Measurements from ENCODE around the gene CLMN.

Gene CLMN

DNA sequence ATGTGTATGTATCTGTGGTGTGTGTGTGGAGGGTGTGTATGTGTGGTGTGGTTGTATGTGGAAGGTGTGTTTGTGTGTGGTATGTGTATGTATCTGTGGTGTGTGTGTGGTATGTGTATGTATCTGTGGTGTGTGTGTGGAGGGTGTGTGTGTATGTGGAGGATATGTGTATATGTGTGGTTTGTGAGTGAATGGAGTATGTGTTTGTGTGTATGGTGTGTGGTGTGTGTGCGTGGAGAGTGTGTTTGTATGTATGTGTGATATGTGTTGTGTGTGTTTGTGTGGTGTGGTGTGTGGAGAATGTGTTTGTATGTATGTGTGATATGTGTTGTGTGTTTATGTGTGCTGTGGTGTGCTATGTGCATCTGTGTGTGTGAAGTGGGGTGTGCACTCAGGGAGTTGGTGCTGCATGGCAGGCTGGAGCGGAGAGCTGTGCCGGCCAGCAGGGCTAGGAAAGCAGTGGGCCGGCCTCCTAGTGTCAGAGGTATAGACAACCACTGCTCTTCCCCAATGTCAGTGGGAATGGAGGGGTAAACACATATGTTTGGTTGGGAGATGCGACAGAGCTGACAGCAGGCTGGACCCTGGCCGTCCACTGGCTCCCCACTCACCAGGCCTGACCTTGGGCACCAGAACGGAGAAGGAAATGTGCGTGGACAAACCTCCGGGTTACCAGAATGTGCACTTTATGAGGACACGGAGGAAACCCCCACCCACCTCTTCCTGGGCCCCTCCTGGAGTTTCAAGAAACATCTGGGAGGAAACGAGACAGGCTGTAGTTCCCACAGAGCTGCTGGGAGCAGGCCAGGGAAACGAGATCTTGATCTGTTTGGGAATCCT lies 60.7 kb downstream of the CLMN start:
- no peak for DNase-seq

DNA sequence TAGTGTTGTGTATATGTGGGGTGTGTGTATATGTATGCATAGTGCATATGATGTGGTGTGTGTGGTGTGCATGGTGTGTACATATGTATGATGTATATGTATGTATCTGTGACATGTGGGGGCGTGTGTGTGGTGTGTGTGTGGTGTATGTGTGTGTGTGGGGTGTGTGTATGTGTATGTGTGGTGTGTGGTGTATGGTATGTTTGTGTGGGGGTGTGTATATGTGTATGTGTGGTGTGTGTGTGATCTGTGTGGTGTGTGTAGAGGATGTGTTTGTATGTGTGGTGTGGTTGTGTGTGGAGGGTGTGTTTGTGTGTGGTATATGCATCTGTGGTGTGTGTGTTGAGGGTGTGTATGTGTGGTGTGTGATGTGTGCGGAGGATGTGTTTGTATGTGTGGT lies 61.6 kb downstream of the CLMN start:
- no peak for DNase-seq

DNA sequence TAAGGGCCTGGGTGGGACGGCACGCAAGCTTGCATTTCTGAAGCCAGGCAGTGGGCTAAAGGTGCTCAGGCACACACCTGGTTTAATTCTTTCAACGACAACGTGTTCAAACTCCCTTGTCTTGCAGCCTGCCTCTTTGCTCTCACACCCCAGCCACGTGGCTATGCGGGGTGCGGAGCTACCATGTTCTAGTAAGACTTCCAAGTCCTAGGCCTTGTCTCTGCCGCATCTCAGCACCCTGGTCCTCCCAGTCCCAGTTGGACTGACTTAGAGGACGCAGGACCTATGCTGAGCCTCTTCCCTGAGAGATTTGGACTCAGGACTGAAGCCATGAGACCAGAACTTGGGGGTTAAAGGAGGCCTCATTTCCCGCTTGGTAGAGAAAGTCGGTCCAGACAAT lies 62.2 kb downstream of the CLMN start:
- no peak for DNase-seq

DNA sequence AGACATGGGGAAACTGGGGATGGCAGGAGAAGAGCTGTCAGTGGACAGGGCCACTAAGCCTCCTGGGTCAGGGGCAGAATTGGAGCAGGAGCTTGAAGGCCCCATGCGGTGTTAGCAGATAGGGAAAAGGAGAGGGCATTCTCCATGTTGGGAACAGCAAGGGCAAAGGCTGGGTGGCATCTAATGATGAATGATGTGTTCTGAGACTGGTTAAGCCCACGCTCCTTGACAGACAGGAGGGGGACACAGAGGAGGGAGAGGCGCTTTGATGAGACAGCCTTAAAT lies 63.0 kb downstream of the CLMN start:
- DNase-seq: no peak

DNA sequence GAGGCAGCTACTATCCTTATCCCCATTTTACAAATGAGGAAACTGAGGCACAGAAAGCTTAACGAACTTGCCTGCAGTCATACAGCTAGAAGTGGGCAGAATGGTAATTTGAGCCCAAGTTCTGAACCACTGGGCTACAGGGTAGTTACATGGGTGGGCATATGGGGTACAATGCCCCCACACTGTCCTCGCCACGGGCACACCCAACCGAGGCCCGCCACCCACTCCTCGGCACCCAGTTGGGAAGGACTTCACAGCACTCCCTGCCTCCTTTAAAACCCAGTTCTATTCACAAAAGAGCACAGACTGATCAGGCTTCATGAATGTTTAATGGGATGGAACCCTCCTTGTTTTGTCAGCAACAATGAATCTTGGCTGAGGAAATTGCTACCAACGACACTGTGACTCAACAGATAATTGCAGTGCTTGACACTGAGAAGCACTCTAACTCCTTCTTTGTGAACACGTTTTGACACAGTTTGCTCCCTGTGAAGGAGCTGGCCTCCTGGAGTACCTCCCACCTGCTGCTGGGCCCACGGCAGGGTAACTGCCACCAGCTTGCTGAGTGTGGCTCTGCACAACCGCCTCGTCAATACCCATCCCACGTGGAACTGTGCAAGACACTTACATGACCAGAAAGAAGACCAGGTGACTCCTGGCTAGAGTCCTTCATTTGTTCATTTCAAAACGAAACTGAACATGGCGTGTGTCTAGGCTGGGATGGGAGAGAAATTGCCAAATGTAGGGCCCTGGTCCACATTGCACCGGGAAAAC lies 63.5 kb downstream of the CLMN start:
- no peak for DNase-seq

DNA sequence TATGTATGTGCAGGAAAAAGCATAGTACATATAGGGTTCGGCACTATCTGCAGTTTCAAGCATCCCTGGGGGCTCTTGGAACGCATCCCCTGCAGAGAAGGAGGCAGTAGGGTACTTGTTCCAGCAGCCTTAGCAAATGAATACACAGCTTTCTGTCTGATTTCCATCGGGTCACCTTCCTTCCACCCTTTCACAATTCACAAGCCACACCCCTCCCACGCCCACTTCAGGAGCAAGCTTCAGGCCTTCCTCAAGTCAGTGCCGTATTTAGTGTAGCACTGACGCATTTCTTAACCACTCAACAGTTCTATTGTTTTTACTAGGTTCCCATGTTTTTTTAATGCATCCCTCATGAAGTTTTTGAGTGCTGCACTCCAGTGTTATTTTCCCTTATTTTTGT lies 64.2 kb downstream of the CLMN start:
- DNase-seq: peak; percentile 90

DNA sequence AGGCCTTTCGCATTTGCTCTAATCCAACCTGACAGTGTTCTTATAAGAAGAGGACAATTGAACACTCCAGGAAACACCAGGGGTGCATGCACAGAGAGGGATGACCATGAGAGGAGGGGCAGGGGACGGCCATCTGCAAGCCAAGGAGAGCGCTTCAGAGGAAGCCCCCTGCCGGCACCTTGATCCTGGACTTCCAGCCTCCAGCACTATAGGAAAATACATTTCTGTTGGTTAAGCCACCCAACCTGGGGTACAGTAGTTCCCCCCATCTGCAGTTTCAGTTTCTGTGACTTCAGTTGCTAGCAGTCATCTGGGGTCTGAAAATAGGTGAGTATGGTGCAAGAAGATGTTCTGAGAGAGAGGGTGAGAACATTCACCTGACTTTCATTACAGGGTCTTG lies 64.7 kb downstream of the CLMN start:
- DNase-seq: no peak

DNA sequence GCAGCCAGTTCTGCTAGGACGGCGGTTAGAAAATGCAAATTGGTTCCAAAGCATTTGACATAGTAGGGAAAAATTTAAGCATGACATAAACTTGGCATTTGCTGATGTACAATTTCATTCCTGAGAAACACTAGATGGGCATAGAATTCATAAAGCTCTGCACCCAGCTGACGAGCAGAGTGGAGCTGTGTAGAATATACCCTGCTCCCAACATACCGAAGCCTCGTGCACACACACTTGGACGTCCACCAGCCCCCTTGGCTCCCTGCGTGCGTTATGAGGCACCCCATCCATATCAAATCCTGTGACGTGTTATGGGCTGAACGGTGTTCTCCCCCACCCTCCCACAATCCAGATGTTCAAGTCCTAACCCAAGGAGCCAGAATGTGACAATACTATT lies 65.4 kb downstream of the CLMN start:
- DNase-seq: no peak

DNA sequence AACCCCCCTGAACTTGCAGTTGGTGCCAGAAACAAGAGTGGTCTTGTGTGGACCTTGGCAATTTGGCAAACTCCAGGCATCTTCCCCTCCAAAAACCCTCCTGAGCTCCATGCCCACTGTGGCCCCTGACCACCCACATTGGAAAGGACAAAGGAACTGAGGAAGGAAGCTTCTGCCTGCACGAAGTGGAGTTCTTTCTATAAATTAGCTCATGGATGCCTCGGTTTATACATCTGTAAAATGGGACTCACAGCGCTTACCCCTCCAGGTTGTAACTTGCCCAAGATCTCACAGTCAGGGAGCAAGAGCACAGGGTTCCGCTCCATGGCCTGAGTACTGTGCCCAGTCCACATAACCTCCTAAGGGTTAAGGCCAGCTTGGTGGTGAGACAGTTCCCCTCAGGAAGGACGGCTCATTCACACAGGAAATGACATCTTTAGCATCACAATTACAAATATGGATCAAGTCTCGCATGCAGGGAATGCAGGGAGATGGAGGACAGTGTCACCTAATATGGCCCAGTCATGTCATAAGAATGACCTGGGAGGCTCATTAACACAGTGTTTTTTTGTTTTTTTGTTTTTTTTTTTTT lies 66.6 kb downstream of the CLMN start:
- DNase-seq: no peak

DNA sequence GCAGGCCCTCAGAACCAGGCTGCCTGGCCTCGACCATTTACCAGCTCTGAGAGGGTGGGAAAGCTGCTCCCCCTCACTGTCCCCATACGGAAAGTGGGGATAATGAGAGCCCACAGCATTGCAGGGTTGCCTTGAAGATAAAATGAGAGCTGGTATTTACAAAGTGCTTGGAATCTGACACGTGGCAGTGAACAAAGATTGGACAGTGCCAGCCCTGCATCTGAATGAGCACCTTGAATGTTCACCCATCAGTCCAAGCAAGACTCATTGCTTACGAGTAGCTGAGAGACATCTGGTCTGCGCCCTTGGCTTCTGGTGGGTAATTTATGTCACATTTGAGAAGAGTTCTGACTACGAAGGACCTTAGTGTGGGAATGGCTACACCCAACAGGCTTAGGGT lies 67.5 kb downstream of the CLMN start:
- DNase-seq: no peak

DNA sequence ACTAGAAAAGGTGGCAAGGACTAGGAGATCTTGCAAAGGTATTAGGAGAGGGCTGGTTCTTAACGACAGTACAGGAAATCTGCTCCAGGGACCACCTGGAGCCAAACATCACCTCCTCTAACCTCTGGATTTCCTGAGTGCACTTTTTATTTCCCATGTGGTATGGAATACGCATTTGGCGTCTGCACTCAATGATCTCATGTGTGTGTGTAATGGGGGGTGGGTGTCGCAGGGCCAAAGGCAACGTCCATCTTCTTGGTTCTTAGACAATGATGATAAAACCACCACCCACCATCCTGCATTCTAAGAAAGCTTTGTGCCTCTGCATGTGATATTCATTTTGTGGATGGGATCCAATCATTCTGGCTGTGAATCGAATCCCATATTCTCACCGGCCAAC lies 68.8 kb downstream of the CLMN start:
- no peak for DNase-seq

DNA sequence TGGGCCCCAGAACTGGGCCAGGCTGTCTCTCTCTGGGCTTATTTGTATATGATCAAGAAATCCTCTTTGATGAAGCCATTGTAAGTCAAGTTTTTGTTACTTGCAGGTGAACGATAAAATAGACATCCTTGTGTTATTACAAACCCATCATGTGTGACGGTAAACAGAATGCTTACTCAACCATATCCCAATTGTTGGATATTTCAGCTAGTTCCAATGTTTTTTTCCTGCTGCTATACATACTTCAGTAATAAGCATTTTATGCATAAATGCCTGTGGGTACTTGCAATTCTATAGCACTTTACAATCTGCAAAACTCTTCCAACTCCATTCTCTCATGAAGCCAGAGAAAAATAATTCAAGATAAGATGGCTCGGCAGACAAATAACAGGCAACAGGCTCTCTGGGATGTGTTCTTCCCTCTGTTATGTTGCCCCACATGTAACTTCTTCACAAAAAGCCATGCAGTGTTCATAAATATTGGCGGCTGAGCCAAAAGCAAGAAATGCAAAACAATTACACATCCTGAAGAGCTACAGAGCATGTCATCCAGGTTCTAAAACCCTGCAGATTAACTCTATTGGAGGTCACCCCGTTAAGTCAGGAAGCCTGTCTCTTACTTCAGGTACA lies 69.5 kb downstream of the CLMN start:
- DNase-seq: no peak

DNA sequence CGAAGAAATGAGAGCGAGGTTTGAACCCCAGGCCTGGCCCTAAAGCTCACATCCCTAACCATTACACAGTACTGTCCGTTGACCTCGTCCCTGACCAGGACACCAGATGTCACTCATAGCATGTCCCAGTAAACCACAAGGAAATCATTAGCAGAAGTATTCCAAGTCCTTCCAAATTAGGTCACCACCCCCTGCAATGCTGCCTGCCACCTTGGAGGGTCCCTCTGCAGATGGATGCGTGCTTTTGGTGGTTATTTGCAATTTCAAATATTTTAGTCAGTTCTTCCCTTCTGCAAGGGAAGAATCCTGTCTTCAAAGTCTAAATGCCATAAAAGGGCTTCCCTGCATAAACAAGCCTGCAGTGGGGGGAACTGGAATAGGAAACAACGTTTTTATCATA lies 71.3 kb downstream of the CLMN start:
- DNase-seq: no peak

DNA sequence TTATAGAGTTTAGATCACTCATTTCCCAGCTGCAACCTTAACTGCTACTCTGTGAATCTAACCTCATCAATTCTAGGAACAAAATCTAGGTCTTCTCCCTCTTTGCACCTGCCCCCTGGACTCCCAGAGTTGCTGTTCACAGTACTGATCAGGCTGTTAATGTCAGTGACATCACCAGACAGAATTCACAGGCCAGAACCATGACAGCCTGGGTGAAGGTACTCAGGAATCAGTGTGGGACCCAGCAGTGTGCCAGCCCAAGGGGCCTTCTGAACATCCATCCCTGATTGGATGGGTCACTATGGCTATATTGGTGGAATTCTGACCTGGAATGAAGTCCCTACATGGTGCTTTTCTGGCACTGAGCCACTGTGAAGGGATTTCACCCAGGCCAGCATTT lies 72.8 kb downstream of the CLMN start:
- DNase-seq: no peak

DNA sequence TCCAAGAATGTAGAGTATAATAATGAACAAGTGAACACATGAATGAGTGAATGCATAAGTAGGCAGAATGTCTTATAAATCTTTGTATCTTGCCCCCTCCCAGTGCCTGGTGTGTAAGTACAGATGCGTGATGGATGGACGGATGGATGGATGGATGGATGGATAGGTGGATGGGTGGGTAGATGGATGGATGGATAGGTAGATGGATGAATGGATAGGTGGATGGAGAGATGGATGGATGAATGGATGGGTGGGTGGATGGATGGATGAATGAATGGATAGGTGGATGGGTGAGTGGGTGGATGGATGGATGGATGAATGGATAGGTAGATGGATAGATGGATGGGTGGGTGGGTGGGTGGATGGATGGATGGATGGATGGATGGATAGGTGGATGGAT lies 74.4 kb downstream of the CLMN start:
- DNase-seq: no peak

DNA sequence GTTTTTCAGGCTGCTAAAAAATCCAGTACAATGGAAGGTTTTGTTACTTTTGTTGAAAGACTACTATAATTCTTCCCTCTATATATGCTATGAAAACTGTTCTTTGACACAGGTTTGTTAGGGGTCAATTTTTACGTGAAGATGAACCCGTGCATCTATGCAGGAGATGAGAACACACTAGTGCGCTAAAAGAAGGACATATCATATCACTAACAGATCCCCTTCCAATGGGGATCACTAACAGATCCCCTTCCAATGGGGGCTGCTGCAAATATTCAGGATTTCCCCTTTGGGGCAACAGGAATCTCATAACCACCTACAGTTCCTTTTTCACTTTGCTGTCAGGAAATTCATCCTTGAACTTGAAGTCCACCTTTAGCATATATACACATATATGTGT lies 75.1 kb downstream of the CLMN start:
- DNase-seq: no peak

DNA sequence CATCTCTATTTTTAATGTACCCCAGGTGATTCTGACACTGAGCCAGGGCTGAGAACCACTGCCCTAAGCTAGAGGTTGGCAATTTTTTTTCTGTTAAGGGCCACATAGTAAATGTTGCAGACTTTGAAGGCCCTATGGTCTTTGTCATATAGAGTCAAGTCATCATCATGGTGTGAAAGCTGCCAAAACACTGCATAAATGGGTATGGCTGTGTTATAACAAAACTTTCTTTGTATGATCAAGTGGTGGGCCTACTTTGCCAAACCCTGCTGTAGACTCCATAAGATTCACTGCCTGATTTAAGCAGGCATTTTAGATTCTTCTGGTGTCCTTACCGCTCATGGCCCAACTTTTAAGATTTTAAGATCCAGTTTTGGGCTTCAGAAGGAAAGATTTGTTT lies 76.8 kb downstream of the CLMN start:
- DNase-seq: no peak

DNA sequence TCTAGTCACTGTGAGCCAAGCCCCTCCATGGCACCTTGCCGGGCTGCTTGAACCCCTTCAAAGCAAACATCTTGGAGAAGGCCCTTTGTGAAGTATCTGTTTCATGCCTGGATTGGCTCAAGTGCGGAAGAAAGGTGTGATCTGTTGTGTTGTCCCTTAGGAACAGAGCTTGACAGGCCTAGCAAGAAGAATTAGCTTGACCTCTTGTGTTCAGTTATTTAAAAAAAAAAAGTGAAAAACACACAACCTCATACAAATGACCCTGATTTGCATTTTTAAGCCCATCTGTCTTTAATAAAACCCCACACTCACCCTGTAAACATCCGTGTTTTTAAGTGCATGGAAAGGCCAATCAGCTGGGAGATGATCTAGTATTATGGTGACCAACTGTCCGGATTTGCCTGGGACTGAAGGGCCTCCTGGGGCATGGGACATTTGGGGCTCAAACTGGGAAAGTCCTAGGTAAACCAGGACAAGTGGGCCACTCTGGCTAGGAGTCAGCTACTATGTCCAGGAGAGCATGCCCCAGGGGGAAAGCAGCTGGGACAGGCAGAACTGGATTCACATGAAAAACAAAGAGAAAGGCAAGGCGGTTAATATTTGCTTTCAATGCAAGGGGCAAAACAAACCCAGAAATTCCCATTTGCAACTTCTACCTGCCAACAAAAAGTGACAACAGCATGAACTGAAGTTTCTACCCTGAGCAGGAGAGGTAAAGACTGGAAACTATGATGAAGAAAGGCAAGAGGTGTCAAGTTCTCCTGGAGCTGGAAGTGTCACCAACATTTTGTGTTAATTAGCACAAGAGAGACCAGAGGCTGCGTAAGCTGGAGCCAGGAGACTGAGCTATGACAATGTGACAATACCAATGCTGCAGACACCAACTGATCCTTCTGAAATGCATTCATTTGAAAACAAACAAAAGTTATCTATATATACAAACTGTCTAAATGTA lies 78.6 kb downstream of the CLMN start:
- no peak for DNase-seq

DNA sequence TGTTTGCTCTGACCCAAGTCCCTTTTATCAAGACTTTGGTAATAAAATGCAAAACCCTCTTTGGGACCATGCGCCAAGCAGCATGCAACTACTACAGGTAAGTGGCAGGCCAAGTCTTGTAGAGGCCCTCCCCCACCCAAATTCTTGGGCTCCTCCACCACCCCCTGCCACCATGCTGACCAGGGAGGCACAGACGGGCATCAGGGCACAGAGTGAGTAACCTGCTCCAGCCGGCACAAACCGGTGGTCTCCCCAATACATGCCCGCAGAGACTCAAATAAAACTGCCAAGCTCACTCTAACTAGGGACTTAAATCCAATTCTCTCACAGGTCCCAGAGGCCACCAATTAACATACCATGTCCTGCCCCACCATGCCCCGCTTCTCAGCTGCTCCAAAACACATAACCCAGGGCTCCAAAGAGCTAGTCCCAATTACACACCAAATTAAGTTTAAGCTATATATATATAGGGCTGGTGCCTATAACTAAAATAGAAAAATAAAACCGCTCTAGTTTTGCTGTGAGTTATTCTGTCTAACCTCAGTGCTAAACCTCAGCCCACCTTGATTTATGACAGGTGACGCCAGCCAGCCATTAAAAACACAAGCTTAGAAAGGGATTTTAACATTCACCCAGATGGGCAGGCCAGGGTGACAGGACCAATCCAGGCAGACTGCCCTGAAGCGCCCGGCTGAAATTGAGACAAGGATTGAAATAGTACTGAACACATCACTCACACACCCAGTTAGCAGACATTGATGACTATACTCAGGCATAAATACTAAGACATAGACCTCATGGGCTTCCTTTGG lies 81.0 kb downstream of the CLMN start:
- no peak for DNase-seq

DNA sequence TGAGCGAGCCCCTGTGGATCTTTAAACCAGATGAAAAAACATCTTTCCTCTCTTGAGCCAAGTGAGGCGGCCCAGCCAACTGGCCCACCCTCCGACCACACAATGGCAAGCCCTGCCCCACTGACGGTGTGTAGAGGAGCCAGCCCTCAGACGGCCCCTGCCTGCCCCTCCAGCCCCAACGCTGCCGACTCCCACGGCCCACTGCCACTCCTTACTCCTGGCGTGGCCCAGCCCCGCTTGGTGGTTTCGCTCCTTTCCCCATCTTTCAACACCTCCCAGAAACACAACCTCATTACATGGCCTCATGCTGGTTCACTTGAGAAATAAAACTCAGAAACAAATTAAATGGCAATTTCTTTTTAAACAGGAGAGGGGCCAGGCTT lies 81.8 kb downstream of the CLMN start:
- DNase-seq: no peak

DNA sequence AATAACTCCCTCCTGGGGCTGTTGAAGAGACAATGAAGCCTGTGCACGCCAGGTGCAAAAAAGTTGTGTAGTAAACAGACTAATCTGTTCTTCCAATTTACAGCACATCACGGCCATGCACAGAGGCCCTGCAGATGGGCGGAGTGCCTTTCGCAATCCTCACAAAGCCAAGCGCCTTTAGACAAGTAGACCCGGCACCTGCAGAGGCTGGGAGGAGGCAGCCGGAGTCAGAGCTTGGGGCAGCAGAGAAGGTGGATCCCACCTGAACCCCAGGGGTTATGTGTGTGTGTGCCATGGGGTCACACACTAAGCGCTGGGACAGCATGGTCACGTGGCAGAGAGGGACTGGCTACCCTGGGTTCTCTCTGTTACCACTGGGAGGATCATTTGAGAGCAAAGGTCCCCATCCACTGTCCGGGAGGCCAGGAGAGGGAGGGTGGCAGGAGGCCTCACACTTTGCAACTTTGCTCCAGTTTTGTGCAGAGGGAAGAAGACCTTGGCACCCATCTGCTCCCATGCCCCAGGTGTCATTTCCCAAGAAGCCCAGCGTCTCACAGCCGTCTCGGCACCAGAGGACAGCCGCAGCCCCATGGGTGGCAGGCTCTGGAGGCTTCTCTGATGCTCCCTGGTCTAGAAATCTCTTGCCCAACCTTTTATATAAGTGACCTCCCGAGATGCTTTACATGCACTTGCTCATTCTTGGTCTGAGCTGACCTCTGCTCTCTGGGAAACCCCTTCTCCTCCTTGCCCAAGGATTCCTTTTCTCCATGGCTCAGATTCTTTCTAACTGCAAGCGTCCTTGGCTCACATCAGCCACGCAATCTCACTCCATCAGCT lies 82.4 kb downstream of the CLMN start:
- no peak for DNase-seq
